Measurements from ENCODE around the gene AFF3.
A peak's percentile ranks its signal among the peaks of the same experiment; 100 is the strongest.
"Not testable (repeated sequence)": the region's sequence is repeated elsewhere in the genome, so short reads cannot be mapped to it uniquely, and the experiment has no call there.

The AFF3 gene

DNA sequence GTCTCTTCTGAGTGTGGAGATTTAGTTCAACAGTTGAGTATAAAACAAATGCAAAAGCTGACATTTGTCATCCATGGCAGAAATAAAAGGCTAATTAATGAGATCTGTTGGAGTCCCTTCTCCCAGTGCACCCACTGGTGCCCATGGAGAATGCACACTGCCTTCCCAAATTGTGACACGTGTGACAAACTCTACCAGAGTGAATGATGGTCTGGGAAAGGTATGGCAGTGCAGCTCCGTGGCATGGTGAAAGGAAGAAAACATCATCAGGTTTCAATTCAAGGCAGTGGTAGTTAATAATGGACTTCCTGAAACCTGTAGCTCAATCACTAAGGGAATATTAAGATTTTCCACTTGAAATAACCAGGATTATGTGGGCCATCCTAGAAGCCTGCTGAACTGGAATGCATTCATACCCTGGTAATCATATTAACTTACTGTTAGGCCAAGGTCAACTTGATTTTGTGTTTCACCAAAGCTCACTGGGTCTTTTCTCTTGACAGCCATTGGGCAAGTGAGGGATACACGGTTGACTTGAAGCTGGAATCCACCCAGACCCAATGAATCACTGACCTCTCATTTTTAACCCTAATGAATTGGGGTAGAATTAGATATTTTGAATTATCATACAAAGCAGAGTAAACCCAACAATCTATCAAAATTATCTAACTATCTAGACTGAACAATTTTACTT lies 167.6 kb downstream of the AFF3 start:
- no peak for DNase-seq (ENCODE audit: low read depth in 2 of 3, low spot score in 1 of 3)

DNA sequence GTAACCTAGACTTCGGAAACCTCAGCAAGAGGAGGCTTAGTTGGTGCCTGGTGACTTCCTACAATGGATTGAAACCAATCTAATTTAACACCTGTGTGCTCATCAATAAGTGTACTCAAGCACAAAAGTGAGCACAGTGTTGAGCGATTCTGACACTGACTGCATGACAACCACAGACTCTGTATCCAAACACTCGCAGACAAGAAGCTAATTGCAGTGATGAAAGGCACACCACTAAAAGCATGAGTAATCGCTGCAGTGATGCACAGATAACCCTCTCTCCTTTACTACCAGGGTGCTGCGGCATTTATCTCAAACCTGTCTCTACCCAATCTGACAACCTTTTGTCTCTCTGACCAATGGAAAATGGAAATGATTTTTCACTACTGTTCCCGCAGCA lies 168.1 kb downstream of the AFF3 start:
- peak in 1 of 3 donors; percentile 3 for DNase-seq (ENCODE audit: low read depth in 2 of 3, low spot score in 1 of 3)

DNA sequence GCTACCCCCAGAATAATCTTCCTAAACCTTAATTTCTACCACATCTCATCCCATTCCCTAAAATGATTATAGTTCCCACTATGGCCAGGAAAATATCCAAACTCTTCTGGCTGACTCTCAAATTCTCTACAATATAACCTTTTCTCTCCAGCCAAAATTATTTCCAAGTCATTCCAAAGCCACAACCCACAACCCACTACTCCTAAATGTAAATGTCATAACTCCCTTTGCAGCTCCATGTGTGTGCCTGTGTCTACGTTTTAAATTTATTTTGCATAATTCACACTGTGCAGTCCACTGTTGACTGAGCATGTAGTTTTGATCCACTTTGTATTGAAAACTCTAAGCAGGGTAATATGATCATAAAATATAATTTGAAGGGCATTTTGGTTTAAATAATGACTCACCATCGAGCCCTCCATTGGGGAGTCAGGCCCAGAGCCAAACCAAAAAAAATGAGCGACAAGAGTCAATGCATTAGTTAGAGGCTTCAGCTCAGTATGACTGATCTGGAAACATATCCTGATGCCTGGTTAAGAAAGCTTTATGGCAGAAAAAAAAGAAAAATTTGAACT lies 171.0 kb downstream of the AFF3 start:
- no peak for DNase-seq (ENCODE audit: low read depth in 2 of 3, low spot score in 1 of 3)

DNA sequence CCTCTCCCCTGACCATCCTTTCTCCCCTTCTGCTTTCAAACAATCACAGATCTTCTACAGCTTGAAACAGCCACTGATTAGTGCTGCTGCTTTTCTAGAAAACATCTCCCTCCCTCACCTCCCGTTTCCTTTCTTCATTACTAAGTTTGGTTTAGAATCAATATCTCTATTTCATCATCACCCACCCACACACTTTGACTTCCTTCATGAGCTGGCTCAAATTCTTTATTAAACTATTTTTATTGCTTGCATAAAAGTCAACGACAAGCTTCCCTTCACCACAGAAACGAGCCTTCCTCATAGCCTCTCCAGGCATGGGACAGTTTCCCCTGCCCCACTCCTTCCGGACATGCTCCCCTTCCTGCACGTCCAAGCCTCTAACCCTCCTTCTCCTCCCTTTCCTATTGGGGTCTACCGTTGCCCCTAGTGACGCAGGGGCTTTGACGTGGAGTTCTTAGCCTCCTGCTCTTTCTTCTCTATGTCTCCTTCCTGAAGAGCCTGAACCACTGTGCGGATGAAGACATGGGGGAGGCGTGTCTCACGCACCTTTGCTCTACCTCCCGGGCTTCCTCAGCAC lies 172.0 kb downstream of the AFF3 start:
- no peak for DNase-seq (ENCODE audit: low read depth in 2 of 3, low spot score in 1 of 3)

DNA sequence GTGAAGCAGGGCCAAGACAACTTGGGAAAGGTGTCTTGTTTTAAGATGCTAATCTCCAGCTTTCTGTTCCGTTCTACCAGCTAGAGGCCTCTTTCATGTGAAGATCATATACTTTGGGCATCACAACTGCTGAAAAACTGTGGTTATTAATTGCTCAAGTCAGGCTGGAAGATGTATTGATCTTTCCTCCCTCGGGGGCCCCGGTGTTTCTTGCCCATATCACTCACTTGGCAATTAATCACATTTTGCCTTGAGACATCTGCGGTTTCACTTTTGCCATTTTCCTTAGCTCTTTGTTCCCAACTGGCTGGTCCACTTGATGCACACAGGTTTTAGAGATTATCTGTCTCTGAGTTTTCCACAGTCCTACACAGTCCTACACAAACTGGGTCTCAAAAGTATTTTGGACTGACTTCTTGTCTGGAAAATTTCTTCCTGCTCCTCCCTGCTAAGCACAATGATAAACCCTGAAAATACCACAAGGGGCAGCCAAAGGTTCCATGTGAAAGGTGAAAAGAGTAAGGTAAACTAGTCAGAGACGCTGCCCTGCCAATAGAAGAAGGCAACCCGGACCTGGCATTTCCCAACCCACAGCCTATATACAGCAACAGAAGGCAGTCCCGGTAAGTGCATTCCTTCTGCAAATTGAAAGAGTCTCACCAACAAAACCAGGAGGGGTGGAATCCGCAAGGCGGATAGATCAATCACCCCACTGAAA lies 181.0 kb downstream of the AFF3 start:
- no peak for DNase-seq (ENCODE audit: low read depth in 2 of 3, low spot score in 1 of 3)

DNA sequence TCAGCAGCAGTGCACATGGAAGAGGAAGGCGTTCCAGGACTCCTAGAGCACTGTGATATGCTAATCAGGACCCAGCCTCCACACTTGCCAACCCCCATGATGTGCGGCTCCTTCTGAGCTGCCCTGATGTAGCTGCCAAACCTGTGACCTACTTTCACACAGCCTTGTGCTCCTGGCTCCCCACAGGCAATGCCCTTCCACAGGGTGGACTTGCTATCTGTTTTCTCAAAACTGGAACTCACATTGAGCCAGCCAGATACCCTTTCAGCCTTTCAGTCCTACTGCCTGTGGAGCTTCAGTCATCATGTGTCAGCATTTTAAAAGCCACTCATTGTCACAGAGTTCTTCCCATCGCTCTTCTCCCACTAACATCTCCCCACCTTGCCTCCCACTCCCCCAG lies 181.6 kb downstream of the AFF3 start:
- no peak for DNase-seq (ENCODE audit: low read depth in 2 of 3, low spot score in 1 of 3)

DNA sequence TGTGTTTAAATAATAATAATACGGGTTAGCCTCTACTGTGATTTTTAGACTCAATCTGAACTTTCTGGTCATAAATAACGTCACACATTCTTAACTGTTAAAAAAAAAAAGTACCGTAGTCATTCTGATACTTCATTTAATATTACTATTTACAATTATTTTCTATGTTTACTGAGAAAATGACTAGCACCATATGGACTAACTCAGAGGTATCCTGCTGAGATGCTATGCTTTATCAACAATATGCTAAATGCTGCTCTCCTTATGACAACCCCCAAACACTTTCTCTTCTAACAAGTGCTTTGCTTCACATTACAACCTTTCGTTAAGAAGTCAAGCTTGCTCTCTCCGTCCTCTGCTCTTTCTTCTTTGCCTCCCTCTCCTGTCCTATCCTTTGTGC lies 182.1 kb downstream of the AFF3 start:
- DNase-seq (ENCODE audit: low read depth in 2 of 3, low spot score in 1 of 3), result no peak

DNA sequence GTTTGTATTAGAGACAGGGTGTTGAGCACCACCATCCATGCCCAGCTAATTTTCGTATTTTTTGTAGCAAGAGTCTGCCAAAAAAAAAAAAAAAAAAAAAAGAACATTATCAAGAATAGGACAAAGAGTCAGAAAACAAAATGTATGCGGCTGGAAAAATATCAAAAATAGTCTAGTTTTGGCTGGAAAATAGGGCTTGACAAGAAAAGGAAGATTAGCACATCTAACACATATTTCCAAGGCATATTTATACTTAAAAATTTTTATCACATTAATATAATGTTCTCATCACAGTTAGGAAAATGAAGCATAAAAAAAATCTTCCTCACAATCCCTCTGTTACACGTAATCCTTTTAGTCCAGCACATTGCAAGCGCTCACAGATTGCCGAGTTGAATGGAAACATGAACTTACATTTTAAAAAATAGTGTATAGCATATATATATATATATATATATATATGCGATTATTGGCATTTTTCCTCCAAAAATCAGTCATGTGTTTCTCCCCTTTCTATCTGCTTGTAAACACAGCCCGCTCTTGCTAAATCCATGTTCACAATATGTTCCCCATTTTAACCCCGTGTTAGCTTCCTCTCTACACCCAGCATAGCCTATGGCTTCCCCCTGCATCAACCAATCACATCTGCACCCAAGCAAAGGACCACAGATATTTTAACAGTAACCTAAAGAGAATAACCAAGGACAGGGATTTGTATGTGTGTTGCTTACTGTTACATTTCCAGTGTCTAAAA lies 183.0 kb downstream of the AFF3 start:
- no peak for DNase-seq (ENCODE audit: low read depth in 2 of 3, low spot score in 1 of 3)

DNA sequence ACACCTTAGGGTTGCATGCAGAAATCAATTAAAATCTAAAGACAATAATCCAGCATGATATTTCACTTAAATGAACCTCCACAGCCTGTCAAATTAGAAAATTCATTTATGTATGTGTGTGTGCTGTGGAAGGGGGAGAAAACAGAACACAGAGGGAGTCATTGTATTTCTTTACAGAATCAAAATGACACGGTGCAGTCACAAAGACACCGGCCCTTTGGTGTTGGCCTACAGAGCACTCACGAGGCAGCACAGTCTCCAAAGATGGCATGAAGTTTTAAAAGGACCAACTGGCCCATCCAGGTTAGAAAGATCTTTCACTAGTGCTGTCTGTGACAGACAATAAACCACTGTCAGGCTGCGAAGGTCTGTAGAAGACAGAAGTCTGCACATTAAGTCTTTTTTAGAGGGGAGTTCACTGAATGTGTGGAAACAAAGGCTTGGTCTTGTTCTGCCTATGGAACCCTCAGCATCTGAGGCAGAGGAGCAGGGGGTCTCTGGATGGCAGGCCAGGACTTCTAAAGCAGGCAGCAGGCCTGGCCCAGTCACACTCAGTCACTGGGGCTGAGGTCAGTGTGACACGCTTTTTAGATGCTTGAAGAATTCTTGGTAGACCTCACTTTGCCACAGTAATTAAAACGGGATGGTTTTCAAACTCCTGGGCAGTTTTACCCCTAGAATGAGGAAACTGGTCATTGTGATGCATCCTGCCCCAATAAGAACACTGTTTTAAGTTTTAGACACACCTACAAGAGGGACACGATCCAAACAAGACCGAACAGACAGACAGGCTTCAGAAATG lies 184.9 kb downstream of the AFF3 start:
- no peak for DNase-seq (ENCODE audit: low read depth in 2 of 3, low spot score in 1 of 3)

DNA sequence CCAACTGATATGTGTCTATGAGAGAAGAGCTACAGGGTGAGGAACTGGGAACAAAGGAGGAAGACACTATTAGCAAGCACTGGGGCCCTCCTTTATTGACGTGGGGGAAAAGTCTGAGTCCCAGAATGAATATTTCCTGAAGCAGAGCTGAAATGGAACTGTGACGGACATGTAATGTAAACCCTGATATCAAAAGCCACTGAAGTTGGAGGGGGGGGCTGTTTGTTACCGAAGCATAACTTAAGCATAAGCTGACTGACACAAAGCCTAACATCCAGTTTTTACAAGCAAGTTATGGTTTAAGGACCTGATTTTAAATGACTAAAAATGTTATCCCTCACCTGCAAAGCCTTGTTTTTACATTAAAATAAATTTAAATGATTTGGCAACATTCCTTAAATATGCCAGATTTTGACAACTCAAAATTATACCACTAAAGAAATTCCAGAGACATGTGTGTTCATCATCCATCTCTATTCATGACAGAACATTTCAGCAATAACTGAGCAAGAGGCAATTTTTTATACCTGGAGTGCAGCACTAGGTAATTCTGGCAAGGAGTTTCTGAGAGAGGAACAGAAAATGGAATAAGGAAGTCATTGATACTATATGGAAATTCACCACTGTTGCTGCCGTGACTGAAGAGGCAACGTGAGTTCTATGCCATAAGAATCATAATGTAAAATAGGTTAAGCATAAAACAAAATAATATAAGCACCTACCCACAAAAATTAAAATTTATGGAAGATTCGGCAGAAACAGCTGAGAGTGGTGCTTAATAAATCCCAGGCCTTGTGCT lies 186.0 kb downstream of the AFF3 start:
- DNase-seq (ENCODE audit: low read depth in 2 of 3, low spot score in 1 of 3), result no peak

DNA sequence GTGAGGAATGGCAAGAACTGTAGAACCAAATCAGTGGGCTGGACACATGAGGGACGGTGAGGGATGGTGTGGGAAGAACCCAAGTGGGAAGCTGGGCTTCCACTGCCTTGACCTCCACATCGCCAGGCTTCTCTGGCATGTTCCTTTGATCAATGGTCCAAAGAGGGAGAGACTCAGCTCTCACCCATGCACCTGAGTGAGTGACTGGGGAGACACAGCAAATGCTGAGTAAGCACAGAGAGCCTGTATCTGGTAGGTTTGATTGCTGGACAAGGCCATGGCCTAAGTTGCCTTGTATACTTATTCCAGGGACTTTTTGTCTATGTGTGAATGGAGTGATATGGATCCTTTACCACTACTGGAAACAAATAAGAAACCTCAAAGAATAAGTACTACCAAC lies 188.6 kb downstream of the AFF3 start:
- DNase-seq (ENCODE audit: low read depth in 2 of 3, low spot score in 1 of 3), result no peak

DNA sequence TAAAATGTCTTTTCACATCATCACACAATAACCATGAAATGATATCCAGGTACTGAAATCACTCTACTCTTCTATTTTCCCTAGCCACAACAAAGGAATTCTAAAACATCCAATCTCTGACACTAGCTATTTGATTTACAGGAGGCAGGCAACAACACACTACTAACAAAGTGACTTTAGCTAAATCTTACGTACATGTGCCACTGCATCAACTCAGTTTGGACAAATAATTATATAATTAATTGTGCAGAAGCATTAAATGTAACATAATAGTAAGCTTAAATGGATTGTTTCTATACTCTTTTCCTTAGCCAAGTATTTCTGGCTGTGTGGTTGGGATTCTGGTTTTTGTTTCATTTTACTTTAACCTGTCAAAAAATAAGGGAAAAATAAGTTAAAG lies 192.4 kb downstream of the AFF3 start:
- DNase-seq (ENCODE audit: low read depth in 2 of 3, low spot score in 1 of 3), result no peak

DNA sequence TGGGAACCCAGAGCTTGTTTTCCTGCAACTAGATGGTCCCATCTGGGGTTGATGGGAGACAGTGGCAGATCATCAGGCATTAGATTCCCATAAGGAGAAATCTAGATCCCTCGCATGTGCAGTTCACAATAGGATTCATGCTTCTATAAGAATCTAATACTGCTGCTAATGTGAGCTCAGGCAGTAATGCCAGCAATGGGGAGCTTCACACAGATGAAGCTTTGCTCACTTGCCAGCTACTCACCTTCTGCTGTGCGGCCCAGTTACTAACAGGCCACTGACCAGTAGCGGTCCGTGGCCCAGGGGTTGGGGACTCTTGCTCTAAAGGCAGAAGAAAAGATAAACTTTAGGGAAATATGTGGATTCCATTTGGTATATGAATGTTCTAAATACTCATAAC lies 192.9 kb downstream of the AFF3 start:
- no peak for DNase-seq (ENCODE audit: low read depth in 2 of 3, low spot score in 1 of 3)

DNA sequence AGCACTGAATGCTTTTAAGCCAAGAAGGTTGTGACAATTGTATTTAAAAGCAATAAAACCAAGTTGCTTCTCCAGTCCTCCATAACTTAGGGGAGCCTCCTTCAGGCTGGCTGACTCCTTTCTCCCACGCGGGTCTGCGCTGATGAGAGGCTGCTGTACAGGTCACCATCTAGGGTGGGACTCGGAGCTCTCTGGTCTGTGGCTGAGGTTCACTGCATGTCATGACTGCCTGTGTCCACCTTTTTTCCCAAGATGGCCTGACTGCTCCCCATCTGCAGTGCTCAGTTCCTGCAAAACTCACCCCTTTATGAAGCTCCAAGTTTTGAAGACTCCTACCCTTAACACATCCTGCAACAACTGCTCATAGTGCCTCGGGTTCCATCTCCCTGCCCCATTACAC lies 194.4 kb downstream of the AFF3 start:
- DNase-seq (ENCODE audit: low read depth in 2 of 3, low spot score in 1 of 3), result no peak

DNA sequence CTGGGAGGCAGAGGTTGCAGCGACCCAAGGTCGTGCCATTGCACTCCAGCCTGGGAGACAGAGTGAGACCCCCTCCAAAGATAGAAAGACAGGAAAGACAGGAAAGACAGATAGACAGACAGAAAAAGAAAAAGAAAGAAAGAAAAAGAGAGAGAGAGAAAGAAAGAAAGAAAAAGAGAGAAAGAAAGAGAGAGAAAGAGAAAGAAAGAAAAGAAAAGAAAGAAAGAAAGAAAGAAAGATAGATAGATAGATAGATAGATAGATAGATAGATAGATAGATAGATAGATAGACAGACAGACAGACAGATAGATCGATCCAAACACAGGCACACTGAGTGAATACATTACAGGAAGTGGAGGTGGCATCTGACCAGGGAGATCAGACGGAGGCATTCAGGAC lies 195.0 kb downstream of the AFF3 start:
- not testable (repeated sequence) for DNase-seq (ENCODE audit: low read depth in 2 of 3, low spot score in 1 of 3)

DNA sequence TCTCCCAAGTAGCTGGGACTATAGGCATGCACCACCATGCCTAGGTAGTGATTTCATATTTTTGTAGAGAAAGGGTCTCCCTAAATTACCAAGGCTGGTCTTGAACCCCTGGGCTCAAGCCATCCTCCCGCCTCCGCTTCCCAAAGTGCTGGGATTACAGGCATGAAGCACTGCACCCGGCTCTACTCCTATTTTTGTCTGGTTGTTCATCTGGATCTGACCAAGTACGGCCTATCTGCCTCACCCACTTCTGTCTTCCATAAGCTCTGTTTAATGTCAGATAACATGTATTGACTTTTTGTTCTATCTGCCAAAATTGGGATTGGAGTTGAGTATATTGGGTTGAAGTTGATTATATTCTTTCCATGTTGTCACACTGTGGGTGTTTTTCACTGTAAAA lies 198.4 kb downstream of the AFF3 start:
- no peak for DNase-seq (ENCODE audit: low read depth in 2 of 3, low spot score in 1 of 3)

DNA sequence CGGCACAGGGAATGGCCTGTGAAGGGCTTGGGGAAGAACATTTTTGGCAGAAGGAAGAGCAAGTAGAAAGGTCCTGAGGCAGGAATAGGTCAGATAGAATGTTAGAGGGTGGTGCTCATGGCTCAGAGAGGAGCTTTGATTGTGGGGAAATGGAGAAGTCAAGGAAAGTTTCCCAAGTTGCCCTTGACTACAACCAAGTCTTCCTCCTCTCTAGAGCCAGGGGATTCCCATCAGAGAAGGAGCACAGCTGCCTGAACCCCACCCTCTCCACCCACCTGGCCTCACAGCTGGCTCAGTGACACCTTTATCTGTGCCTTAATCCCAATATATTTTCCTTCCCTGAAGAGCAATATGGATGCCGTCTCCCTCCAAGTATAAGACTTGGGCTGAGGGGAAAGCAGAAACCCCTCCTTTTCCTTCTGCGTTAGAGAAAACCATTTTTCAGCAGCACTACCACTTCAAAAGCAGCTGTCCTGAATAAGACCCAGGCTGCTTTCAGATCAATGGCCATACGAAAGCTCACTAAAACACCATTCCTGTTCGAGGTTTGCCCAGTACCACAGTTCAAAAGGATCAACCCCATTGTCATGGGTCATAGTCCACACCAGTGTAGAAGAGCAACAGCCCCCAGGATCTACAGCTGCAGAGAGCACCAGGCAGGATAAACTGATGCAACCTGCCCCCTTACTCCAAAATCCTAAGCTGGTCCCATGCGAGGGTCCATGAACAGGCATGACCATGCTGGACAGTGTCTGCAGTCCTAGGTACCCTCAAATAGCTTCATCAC lies 199.6 kb downstream of the AFF3 start:
- no peak for DNase-seq (ENCODE audit: low read depth in 2 of 3, low spot score in 1 of 3)

DNA sequence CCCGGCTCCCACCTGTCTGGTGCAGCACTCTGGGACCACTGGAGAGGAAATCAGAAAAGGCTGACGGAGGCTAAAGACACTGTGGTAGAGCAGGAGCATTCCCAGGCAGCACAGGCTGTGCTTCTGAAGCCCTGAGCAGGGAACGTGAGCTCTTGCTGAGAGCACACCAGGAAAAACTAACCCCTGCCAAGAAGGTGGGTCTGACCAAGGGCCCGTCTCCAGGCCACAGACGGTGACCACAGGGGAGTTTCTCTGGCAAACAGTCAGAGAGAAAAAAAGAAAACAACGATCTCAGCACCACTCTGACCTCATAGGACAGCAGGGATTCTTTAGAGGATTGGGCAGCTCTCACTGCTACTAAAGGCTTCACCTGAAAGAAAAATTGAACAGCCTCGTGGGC lies 201.4 kb downstream of the AFF3 start:
- DNase-seq (ENCODE audit: low read depth in 2 of 3, low spot score in 1 of 3), result no peak

DNA sequence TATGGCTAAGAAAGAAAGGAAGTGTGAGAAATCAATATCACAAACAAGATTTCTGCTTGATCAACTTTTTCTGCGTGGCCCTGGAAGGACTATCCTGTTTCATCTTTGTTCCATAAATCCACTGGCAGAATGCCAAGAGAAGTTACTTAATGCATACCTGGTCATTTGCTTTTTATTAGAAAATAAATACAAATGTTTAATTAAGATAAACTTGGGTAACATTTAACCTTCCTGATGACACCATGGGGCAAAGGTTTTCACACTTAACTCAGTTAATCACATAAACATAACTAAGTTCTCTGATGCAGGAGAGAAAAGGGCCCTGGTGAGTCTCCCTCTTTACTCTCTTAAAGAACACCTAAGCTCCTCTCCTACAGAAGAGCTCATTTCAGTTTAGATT lies 203.3 kb downstream of the AFF3 start:
- DNase-seq (ENCODE audit: low read depth in 2 of 3, low spot score in 1 of 3), result no peak
